Fibroblast of skin of abdomen (primary cell): Measurements from ENCODE around the gene FAAP20.

ENCODE experiments used
- DNase-seq: peaks from one replicate; pipeline ENCODE4 v3.0.0-alpha.2; 2013

Gene FAAP20

DNA sequence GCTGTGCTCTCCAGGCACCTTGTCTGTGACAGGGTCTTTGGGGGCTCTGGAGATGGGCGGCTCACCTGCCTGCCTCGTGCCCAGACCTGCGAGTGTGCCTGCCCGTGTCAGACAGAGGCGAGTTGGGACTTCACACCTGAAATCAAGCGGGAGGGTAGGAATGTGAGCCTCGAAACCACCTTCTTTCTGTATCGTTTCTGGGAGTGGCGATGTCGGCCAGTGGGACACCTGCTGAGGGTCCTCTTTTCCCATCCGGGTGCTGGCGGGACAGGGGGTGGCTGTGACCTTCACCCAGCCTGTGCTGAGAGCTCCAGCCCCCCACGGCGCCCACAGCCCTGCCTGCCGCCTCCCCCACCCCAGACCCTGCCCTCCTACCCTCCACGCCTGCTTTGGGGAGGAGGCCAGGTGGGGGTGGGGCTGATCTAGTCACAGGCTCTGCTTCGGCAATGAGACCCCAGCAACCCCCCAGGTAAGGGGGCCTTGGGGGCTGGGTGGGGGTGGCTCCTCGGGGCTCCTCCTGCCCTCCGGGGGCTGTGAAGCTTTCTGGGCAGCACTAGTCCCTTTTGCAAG is 15.6 kb upstream of the FAAP20 start:
- DNase-seq = no peak

DNA sequence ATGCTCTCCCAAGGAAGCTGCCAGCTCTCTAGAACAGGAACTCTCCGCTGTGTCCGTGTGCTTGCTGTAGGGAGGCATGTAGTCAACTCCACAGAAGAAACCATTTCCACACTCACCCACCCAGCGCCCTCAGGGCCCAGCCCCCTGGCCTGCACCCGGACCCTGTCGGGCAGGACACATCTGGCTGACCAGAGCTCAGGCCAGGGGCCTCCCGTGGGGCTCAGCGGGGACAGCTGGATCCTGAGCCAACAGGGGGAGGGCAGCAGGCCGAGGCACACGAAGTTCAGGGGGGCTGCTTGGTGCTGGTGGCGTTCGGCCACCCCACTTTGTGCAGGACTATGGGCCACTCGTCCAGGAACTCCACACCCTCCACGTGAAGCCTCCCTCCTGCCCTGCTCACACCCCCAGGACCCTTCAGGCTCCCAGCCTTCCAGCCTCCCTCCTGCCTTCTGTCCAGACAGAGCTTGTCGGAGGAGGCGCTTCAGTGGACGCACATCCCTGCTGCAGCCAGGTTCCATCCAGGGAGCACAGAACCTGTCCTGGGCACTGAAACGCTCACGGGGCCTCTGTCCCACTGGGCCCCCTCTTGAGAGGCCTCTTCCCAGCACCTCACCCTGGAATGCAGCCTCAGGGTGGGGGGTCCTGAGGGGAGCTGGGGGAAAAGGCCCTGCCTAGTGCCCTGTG is 15.0 kb upstream of the FAAP20 start:
- DNase-seq = no peak

DNA sequence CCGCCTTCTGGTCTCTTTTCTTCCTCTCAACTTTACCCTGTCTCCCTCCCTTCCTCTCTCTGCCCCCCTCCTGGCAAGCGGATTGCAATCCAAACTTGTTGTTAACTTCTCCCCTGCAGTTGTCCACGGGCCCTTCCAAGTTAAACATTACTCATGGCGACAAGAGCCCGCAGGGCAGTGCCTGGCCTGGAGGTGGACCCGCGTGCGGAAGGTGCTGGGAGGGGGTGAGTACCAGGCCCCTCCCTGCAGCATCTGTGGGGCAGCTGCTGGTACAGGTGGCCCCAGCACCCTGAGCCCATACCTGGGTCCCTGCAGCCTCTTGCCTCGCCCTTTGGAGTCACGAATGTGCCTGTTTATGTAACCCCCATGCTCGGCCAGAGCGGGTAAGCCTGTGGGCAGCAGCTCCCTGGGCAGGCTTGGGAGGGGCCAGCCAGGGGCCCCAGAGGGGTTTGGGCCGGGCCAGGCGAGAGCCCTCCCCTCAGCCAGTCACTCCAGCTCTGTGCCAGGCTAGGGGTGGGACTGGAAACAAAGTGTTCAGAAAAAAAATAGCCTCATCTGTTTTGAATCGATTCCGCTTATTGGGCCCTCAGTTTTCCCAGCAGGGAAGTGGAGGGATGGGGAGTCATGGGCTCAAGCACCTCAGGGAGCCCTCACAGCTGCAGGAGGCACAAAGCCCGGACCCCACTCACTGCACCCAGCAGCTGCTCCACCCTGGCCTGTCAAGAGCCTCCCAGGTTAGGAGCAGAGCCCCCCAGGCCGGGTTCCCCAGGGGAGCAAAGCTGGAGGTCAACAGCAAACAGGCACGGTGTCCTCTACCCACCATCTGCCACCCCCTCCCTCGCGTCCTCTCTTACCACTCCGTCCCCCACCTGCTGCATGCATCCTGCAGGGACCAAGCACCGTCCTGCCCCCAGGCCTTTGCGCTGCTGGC is 14.0 kb upstream of the FAAP20 start:
- peak; percentile 68 for DNase-seq

DNA sequence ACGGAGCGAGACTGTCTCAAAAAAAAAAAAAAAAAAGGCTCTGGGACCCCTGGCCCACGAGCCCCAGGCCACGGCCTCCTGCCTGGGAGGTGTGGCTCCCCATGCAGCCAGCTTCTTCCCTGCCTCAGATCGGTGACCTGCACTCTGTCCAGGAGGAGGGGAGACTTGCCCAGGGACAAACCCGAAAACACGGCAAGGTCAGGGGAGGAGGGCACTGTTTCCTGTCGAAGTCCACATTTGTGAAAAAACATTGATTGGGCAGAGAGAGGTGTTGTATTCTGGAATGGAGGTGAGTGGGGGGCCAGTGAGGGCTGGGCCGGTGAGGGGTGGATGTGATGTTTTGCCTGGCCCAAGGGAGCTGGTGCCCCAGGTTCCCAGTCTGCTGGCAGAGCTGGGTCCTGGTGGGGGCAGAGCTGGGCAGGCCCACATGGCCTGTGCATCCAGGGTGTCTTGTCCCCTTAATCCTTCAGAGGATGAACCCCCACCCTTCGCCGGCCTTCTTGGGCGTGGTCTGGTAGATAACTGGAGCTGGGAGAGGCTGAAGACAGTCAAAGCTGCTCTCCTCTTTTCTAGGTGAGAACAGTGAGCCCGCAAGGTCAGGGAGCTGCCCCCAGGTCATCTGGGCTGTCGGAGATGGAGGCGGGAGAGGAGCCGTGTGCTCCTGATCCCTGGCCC is 12.4 kb upstream of the FAAP20 start:
- no peak for DNase-seq

DNA sequence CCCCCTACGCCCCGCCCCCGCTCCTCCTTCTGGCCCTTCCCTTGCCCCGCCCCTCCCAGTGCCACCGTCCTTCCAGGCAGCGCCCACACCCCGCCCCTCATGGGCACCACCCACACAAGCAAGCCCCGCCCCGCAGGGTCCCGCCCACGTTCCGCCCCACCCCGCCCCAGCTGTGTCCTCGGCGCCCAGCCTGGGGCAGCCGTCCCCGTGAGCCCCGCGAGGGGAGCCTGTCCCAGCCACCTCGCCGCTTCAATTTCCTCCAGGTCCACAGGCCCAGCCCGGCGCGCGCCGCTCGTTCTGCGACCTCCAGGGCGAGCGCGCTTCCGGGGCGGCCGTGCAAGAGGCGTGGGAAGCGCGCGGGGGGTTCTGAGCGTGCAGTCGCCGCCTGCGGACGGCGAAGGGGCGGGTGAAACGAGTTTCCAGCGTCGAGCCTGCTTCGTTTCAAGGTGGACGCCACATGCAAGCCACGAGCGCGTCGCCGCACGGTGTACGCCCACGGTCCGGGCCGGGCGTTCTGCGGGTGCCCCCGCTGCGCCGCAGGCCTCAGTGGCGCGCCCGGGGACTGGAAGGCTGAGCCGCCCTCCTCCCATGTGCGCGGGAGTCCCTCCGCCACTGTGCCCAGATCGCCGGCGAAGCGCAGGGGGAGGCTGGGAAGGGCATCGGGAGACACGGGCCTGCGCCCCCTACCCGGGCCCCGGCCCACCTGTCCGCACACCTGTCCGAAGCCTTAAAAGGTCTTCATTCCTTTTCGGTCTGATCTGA is 10.8 kb upstream of the FAAP20 start:
- DNase-seq = peak; percentile 95

DNA sequence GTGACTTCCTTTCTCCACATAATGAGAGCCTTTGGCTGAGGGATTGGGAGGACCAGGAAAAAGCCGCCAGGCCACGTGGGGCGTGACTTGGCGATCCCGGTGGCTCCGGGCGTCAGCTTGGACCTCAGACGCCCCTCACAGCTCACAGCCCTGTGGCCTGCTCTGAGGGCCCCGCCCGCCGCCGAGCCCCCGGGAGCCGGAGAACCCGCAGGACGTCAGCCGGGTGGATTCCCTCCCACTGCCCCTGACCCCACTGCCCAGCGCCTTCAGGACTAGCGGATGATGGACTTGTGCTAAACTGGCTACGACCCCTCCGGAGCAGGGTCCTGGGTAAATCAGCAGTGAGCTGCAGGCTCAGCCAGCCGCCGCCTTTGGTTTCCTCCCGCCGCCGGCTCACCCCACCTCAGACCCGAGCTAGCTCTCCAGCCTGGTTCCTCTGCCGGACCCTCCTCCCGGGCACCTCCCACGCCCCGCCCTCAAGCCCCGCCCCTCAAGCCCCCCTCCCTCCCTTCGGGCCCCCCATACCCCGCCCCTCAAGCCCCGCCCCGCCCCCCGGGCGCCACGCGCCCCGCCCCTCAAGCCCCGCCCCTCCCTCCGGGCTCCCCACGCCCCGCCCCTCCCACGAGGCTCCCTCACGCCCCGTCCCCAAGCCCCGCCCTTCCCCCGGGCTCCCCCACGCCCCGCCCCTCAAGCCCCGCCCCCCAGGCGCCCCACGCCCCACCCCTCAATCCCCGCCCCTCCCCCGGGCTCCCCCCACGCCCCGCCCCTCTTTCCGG is 10.0 kb upstream of the FAAP20 start:
- peak; percentile 78 for DNase-seq

DNA sequence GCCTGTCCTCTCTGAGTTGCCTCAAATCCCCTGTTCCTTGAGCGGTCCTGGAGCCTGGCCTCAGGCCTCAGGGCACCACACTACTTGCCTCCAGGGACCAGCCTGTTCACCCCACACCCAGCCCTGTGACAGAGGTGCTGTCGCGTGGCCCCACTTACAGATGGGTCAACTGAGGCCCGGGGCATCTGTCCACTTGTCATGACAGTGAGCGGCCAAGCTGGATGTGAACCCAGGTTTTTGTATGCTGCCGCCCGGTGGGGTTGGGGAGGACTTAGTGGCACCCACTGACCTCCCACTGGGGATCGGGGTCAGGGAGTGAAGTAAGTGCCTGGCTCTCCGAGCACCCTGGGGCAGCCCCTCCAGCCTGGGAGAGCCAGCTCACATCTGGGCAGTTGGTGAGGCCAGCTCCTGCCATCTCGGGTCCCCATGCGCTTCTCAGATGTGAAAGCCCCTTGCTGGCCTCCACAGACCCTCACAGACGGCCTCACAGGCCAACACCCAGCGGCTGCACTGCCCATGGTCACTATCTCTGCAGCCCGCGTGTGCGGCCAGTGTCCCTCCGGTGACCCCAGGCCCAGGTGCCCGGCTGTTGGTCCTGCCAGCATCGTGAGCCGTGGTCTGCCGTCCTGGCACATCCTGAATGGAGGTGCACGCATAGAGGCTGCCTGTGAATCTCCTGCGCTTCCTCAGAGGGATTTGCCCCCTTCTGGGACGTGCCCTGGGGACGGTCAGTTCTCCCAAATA is 9.3 kb upstream of the FAAP20 start:
- DNase-seq = no peak

DNA sequence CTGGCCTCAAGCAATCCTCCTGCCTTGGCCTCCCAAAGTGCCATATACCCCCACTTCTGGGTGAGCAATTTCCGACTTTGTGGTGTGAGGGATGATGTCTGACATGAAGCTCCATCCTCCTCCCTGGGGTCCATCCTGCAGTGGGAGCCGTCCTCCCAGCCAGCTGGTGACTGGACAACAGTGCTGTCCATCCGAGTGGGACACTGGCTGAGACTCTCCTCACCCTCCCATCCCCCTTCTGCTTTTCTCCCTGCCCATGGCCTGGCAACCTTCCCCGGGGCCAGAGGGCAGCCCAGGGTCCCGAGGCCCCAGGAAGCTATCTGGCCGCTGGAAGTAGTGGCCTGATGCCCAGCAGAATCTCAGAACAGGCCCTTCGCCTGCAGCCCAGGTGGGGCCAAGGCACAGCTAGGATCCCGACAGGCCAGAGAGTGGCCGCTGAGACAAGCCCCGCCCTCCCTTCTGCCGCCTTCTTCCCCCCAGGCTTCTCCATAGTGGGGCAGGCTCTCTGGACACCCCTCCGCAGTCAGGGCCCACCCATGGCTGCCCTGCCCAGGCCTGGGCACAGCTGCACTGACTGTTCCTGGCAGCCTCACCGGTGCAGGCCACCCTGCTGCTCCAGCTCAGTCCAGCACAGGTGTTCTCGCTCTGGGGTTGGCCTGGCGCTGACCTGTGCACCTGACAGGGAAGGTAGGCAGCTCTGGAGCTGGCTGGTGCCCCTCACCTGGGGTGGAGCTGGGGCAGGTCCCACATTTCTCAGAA is 8.4 kb upstream of the FAAP20 start:
- DNase-seq = no peak

DNA sequence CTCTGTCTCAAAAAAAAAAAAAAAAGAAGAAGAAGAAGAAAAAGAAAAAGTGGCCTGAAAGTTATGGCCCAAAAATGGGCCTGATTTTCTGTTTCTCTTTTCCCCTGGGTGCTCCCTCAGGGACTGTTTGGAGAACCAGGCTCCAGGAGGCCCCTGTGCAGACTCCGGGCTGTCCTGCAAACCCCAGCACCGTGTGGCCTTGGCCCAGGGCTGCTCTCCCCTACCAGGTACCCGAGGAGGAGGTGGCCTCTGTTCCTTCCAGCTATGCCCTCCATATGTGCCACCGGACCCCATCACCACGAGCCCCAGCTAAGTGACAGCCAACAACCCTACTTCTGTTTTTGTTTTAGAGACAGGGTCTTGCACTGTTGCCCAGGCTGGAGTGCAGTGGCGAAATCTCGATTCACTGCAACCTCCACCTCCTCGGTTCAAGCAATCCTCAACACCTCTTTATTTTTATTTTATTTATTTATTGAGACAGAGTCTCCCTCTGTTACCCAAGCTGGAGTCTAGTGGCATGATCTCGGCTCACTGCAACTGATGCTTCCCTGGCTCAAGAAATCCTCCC is 7.5 kb upstream of the FAAP20 start:
- DNase-seq = no peak

DNA sequence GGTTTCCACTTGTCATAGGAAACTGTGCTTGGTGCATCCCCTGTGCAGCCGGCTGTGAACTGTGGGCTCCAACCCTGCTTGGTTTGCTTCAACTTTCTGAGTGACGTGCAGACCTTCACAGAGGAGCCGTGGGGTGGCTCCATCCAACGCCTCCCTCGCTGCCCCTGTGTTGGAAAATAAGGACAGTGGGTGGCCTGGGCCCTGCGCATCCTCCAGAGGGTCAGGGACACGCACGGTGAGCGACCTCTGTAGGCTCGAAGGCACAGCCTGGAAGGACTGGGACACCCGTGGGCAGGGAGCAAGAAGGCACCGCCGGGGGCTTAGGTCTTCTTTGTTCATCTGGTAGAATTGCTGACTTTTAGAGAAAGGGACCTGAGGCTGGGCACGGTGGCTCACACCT is 6.5 kb upstream of the FAAP20 start:
- DNase-seq = no peak

DNA sequence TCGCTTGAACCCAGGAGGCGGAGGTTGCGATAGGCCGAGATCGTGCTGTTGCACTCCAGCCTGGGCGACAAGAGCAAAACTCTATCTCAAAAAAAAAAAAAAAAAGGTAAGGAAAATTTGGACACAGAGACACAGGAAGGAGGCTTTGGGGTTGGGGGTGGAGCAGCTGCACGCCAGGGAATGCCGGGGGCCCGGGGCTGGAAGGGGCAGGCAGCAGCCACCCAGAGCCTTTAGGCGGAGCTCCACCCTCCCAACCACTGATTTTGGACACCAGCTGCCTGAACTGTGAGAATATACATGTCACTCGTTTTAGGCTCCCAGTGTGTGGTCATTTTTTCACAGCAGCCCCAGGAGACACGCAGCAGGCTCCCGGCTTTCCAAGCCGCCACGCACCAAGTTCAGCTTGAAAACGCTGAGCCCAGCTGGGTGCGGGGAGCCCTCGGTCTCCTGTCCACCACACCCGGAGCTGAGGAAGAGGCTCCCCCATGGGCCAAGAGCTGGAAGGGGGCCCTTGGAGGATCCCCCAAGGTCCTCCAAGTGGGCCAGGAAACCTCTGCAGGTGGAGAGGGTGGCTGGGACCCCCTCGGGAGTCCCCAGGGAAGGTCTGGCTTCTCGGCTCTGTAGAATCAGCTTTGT is 5.9 kb upstream of the FAAP20 start:
- no peak for DNase-seq

DNA sequence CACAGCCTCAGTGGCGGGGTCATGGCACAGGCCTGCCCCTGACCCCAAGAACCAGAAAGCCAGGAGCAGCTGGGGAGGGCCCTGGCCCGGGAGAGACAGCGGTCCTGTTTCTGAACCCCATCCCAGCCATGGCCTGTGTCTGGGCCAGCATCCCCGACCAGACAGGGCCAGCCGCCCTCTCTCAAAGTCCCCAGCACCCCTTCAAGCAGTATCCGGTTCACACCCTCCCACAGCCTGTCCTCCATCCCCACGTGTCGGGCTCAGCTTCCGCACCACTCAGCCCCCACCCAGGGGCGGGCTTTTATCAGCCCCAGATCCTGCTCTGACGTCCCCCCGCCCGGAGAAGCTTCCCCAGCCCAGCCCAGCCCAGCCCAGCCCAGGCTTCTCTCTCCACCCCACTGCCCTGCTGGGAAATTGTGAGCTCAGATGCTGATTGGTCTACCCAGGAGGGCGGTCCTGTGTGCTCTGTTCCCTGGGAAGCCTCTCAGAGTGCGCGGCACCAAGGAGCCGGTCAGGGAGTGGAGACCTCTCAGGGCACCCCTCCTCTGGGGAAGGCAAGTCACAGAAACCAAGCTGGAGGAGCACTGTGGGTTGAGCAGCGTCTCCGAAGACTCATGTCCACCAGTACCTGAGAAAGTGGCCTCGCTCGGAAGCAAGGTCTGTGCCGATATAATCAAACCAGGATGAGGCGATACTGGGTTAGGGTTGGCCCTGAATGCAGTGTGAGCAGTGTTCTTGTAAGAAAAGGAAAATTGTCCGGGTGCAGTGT is 4.7 kb upstream of the FAAP20 start:
- peak; percentile 91 for DNase-seq

DNA sequence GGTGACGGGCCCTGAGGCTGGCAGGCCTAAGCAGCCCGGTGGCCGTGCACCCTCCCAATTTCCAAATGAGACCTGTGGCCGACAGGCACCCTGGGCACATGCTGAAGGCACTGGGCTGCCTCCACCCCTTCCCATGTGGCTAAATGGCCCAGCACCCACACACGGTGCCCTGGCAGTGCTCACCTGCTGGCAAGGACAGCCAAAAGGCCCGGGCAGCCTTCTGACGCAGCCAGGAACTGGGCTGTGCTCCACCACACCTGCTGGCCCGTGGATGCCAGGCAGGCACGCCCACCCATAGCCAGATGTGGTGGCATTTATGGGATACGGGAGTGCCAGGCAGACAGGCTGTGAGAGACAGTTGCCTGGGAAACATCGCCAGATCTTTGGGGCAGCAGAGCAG is 4.0 kb upstream of the FAAP20 start:
- DNase-seq = no peak

DNA sequence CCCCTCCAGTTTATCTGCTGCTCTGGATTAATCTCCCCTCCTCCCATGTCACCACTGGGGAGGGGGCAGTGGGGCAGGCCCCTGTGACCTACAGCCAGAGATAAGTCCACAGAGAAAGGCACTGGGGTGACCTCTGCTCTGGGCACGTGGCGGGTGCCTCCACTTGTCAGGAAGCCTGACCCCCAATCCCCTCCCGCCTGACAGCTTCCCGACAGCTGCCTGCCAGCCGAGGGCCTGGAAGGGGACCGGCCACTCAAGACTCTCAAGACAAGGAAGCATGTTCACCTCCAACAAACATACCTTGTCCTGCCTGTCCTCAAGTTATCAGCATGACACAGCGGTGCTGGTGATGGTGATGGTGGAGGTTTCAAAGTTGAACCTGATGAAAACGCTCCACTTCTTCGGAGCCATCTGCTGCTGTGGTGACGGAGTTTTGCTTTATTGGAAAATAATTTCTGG is 3.2 kb upstream of the FAAP20 start:
- no peak for DNase-seq

DNA sequence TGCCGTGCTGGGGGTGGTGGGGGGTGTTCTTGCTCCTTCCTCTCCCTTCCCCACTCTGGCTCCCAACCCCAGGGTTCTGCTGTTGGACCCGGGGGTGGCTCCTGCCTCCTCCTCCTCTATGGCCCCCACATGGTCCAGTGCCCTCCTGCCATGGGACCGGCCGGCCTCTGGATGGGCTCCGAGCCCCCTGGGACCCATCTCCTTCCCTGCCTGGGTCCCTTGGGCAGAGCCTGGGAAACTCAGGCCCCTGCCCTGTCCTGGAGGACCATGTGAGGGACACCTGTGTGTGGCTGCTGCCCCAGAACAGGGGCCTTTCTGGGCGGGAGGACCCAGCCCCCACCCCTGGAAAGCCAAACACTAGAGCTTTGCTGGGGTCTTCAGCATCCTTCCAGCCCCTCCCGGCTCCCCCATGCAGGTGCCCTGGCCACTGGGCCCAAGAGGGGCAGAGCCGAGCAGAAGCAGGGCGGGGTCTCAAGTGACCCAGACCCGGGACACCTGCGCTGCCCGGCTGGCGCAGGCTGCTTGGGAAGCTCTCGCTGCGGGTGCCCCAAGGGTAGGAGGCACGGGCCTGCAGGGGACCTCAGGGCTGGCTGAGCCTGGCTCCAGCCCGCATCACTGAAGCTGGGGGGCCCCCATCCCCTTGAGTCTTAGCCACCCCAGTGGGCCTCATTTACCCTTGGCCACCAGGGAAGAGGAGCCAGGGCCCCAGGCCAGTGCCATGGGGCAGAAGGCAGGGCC is 2.5 kb upstream of the FAAP20 start:
- no peak for DNase-seq

DNA sequence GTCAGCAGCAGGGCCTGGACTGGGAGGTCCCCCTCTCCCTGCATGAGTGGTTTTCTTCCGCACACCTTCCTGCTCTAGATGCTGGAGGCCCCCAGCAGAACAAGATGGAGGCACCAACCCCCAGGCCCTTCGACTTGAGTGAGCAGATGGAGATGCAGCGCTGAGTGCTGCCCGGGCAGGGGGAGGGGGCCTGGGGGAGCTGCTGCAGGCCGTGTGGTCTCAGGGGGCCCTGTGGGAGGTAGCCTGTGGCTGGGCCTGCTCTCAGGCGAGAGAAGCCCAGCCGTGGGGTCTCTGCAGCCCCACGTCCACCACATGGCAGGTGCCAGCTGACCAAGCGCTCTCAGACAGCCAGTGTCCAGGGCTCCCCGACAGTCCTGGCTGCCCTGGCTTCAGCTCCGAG is 1.2 kb upstream of the FAAP20 start:
- no peak for DNase-seq

DNA sequence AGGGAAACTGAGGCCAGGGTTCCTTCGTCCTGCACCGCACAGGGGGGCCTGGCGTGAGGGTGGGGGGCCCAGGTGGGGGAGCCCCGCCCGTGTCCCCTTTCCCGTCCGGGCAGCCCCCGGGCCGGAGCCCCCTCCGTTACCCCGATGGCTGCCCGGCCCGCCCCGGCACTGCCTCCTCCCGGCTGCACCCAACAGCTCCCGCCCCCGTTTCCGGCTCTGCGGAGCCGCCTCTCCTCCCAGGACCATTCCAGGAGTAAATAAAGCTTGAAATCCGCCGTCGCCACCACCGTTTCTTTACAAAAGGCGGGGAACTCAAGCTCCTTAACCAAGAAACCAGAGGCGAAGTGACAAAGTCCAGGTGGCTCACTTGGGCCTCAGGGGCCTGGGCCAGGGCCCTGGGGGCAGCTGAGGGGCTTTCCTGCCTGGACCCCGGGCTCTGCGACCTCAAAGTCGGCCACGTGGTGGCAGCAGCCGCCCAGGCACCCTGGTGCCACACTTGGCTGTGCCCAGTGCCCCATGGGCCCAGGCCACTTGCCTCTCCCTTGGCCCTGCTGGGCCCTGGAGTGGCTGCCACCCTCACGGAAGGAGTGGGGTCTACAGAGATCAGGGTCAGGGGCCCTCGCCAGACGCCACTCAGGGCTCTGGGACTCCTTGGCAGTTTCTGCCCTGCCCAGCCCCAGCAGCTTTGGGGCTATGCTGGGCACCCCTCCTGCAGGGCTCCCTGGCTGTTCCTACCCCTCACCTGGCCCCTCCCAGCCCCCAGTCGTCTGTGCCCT is 514 bp upstream of the FAAP20 start:
- DNase-seq = peak; percentile 88
